Peyer's patch (tissue), 4 donors: ENCODE measurements around the gene UTS2B.

Source experiments
- CTCF ChIP-seq, 6 experiments: fragments of 450-650 bp in 4 of 6; fragments of 200-600 bp in 2 of 6; sonication (generic) in 1 of 6; IDR thresholded peaks; one replicate each; pipeline ENCODE4 v1.5.1; 2017 to 2019; ENCODE audit warnings: antibody characterized with exemption in 6 of 6, mild to moderate bottlenecking in 3 of 6, moderate library complexity in 1 of 6
- POLR2A ChIP-seq, 2 donors: fragments of 450-650 bp; IDR thresholded peaks; one replicate each; pipeline ENCODE4 v1.5.1; 2017; ENCODE audit warnings: antibody characterized with exemption in 2 of 2, mild to moderate bottlenecking in 2 of 2, moderate library complexity in 2 of 2

DNA sequence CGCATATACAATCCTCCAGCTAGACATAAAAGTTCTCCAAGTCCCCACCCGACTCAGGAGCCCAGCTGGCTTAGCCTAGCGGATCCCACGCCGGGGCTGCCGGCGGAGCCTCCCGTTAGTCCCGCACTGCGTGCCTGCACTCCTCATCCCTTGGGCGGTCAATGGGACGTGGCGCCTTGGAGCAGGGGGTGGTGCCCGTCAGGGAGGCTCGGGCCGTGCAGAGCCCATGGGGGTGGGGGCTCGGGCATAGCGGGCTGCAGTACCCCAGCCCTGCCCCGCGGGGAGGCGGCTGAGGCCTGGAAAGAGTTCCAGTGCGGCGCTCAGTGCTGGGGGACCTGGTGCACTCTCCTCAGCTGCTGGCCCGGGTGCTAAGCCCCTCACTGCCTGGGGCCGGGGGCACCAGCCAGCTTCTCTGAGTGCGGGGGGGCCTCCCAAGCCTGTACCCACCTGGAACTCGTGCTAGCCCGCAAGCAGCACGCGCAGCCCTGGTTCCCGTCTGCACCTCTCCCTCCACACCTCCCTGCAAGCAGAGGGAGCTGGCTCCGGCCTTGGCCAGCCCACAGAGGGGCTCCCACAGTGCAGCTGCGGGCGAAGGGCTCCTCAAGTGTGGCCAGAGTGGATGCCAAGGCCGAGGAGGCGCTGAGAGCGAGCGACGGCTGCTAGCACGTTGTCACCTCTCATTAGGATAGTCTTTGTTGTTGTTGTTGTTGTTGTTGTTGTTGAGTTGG is 13.3 kb downstream of the UTS2B start:
- TF ChIP-seq POLR2A (IDR thresholded peaks at IDR 0.05) (no peak), CTCF (IDR thresholded peaks at IDR 0.05) (no peak)
